Skeletal muscle satellite cell (primary cell): Measurements from ENCODE around the gene PGAM2.
A peak's percentile ranks its signal among the peaks of the same experiment; 100 is the strongest.
"Not testable (repeated sequence)": the region's sequence is repeated elsewhere in the genome, so short reads cannot be mapped to it uniquely, and the experiment has no call there.

ENCODE experiments used
- H3K27me3 ChIP-seq: 2 replicates; pipeline ENCODE4 v1.7.0; 2013; ENCODE audit warnings: low read length; ENCODE audit not compliant: control insufficient read depth, insufficient read depth
- H3K36me3 ChIP-seq: 2 replicates; pipeline ENCODE4 v1.7.0; 2013; ENCODE audit warnings: mild to moderate bottlenecking, control low read depth, low read length; ENCODE audit not compliant: insufficient read depth
- H3K4me1 ChIP-seq: 2 replicates; pipeline ENCODE4 v1.7.0; 2013; ENCODE audit warnings: low read length; ENCODE audit not compliant: control insufficient read depth, insufficient read depth
- H3K4me2 ChIP-seq: 2 replicates; pipeline ENCODE4 v1.7.0; 2013; ENCODE audit warnings: mild to moderate bottlenecking, low read length
- H3K4me3 ChIP-seq: 2 replicates; pipeline ENCODE4 v1.7.0; 2013; ENCODE audit warnings: low read length
- H3K9ac ChIP-seq: 2 replicates; pipeline ENCODE4 v1.7.0; 2013; ENCODE audit warnings: mild to moderate bottlenecking, low read depth, low read length, moderate library complexity
- H3K9me3 ChIP-seq: replicated peaks from 2 replicates; pipeline ENCODE4 v1.7.0; 2013; ENCODE audit warnings: mild to moderate bottlenecking, control low read depth, low read length

PGAM2 gene

GRCh38 chr7:44037951-44038350 lies 27.4 kb downstream of the PGAM2 start:
- not testable (repeated sequence) for H3K27me3 ChIP-seq, H3K4me3 ChIP-seq, H3K4me1 ChIP-seq, H3K36me3 ChIP-seq, H3K9ac ChIP-seq, H3K4me2 ChIP-seq, H3K9me3 ChIP-seq

- H3K9me3 ChIP-seq, H3K9ac ChIP-seq, H3K36me3 ChIP-seq, H3K4me1 ChIP-seq, H3K4me3 ChIP-seq, H3K27me3 ChIP-seq, H3K4me2 ChIP-seq: not testable (repeated sequence)
Observed at GRCh38 chr7:44036364-44036763, 29.0 kb downstream of the PGAM2 start.

- H3K4me2 ChIP-seq, H3K36me3 ChIP-seq, H3K4me3 ChIP-seq, H3K9ac ChIP-seq, H3K9me3 ChIP-seq, H3K4me1 ChIP-seq, H3K27me3 ChIP-seq: not testable (repeated sequence)
Observed at GRCh38 chr7:44033971-44034844, 31.2 kb downstream of the PGAM2 start.

- H3K4me2 ChIP-seq, H3K4me1 ChIP-seq, H3K36me3 ChIP-seq, H3K9me3 ChIP-seq, H3K27me3 ChIP-seq, H3K9ac ChIP-seq, H3K4me3 ChIP-seq: not testable (repeated sequence)
Observed at GRCh38 chr7:44032031-44032430, 33.3 kb downstream of the PGAM2 start.

DNA sequence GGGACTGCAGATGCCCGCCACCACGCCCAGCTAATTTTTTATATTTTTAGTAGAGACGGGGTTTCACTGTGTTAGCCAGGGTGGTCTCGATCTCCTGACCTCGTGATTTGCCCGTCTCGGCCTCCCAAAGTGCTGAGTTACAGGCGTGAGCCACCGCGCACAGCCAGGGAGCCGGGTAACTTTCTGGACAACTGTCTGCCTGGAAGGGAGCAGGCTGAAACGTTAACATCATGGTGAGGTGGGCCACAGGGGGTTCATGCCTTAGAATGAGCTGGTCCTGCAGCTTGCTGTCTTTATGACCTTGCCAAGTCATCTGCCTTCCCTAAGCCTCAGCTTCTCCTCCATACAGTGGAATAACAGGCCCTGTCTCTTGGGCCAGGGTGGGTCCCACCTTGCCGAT lies 34.0 kb downstream of the PGAM2 start:
- not testable (repeated sequence) for H3K4me2 ChIP-seq, H3K27me3 ChIP-seq, H3K9ac ChIP-seq, H3K4me1 ChIP-seq, H3K36me3 ChIP-seq, H3K4me3 ChIP-seq, H3K9me3 ChIP-seq

DNA sequence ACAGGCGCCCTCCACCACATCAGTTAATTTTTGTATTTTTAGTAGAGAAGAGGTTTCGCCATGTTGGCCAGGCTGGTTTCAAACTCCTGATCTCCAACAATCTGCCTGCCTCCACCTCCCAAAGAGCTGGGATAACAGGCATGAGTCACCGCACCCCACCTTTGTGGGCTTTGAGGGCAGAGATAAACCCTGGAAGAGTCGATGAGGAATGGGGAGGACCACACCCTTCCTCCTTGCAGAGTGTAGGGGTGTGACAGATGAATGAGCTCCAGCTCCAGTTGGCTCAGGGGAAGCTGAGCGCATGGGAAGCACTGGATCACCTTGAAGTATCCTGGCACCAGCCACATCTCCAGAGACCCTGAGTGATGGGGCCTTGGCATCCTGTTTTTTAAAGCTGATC lies 35.3 kb downstream of the PGAM2 start:
- not testable (repeated sequence) for H3K4me2 ChIP-seq, H3K36me3 ChIP-seq, H3K4me3 ChIP-seq, H3K27me3 ChIP-seq, H3K9me3 ChIP-seq, H3K4me1 ChIP-seq, H3K9ac ChIP-seq

DNA sequence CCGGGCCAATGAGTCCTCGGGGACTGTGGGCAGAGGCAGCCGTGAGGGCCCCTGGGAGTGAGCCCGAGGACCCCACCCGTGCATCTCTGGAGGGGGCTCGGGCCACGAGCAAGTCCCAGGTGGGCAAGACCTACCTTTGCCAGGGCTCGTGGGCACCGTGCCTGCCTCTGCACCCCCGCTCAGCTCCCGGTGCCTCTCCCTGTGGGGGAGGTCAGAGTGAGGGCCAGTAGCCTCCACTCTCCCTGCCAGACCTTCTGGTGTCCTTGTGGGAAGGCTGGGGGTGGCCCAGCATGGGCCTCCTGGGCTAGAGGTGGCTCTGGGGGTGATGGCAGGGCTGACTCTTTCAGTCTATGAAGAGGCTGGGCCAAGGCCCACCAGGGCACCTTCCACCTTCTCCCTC lies 35.9 kb downstream of the PGAM2 start:
- not testable (repeated sequence) for H3K4me3 ChIP-seq, H3K9ac ChIP-seq, H3K4me2 ChIP-seq, H3K9me3 ChIP-seq, H3K27me3 ChIP-seq, H3K4me1 ChIP-seq, H3K36me3 ChIP-seq

GRCh38 chr7:44022796-44023467 lies 42.4 kb downstream of the PGAM2 start:
- H3K9ac ChIP-seq, H3K4me3 ChIP-seq, H3K27me3 ChIP-seq, H3K9me3 ChIP-seq, H3K4me1 ChIP-seq, H3K36me3 ChIP-seq, H3K4me2 ChIP-seq: not testable (repeated sequence)

DNA sequence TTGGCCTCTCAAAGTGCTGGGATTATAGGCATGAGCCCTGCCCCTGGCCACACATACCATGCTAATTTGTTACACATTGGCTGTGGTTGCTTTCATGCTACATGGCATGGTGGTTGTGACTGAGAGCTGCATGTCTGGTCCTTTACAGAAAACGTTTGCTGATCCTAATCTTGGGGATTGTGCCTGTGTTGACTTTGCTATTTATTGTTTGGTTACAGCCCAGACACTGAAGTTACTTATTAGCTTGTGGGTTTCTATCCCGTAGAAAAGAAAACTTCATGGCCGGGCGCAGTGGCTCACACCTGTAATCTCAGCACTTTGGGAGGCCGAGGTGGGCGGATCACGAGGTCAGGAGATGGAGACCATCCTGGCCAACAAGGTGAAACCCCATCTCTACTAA lies 43.3 kb downstream of the PGAM2 start:
- H3K4me2 ChIP-seq, H3K4me1 ChIP-seq, H3K9me3 ChIP-seq, H3K9ac ChIP-seq, H3K27me3 ChIP-seq, H3K36me3 ChIP-seq, H3K4me3 ChIP-seq: not testable (repeated sequence)

DNA sequence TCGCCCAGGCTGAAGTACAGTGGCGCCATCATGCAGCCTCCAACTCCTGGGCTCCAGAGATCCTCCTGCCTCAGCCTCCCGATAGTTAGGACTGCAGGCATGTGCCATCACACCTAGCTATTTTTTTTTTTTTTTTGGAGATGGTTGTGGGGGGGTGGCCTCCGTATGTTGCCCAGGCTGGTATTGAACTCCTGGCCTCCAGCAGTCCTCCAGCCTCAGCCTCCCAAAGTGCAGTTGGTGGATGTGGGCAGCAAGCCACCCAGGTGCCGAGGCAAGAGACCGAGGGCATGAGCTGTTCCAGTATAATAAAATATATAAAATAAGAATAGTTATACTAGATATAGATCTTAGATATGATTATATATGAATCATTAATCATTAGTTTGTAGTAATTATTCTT lies 45.5 kb downstream of the PGAM2 start:
- H3K4me2 ChIP-seq, H3K4me3 ChIP-seq, H3K9me3 ChIP-seq, H3K4me1 ChIP-seq, H3K27me3 ChIP-seq, H3K36me3 ChIP-seq, H3K9ac ChIP-seq: not testable (repeated sequence)

- peak overlapping the region; percentile 77 for H3K4me2 ChIP-seq
- H3K27me3 ChIP-seq, H3K4me1 ChIP-seq, H3K9me3 ChIP-seq, H3K36me3 ChIP-seq: not testable (repeated sequence)
- H3K9ac ChIP-seq, result peak overlapping the region; percentile 95
- H3K4me3 ChIP-seq, result peak overlapping the region; percentile 95
Observed at GRCh38 chr7:44018857-44019807, 46.2 kb downstream of the PGAM2 start.
